KBM-7 (cell line): Measurements from ENCODE around the gene CFAP90.

Experiments used
- DNase-seq: peaks from one replicate; pipeline ENCODE4 v3.0.0-alpha.2; 2015
- in situ Hi-C: fragments of 300-500 bp; cut with MboI; formaldehyde crosslinking; loops from 2 replicates; pipeline ENCODE4 v1.14.3; 2020; ENCODE audit warnings: low sequenced_read_pairs, low pct_unique_long_range_greater_than_20kb, mixed read lengths

CFAP90 gene

GRCh38 chr5:7869474-7870136, 18.7 kb upstream of the CFAP90 start:
- in situ Hi-C loops = no loop called here
- no peak for DNase-seq

- in situ Hi-C loops = no loop called here
These were observed 18.0 kb upstream of the CFAP90 start, which contains the start of the genes FASTKD3 and MTRR for GRCh38 chr5:7868773-7869473. TSS of gene FASTKD3 (minus strand) at chr5:7869031. CDS start at chr5:7868083, 948 bp downstream. TSS of gene MTRR (plus strand) at chr5:7869148. CDS start at chr5:7870795, 1,647 bp downstream.

GRCh38 chr5:7868427-7868772, 17.5 kb upstream of the CFAP90 start:
- in situ Hi-C loops = no loop called here
- DNase-seq = no peak

More at GRCh38 chr5:7868773-7869473, 18.0 kb upstream of the CFAP90 start, which contains the start of the genes FASTKD3 and MTRR:
- DNase-seq = peak; percentile 91

GRCh38 chr5:7867260-7867659, 16.3 kb upstream of the CFAP90 start:
- in situ Hi-C loops = no loop called here
- no peak for DNase-seq

GRCh38 chr5:7866196-7866595, 15.3 kb upstream of the CFAP90 start:
- no peak for DNase-seq
- in situ Hi-C loops = no loop called here

GRCh38 chr5:7857926-7858632, 7.1 kb upstream of the CFAP90 start:
- in situ Hi-C loops = no loop called here
- no peak for DNase-seq

- in situ Hi-C loops = no loop called here
- no peak for DNase-seq
These were observed 6.4 kb upstream of the CFAP90 start for GRCh38 chr5:7857361-7857760.

GRCh38 chr5:7856855-7857254, 5.9 kb upstream of the CFAP90 start:
- peak; percentile 61 for DNase-seq
- in situ Hi-C loops = no loop called here

- in situ Hi-C loops = no loop called here
- DNase-seq = no peak
These were observed 4.7 kb upstream of the CFAP90 start for GRCh38 chr5:7855611-7856010.

GRCh38 chr5:7852988-7853387, 2.1 kb upstream of the CFAP90 start:
- in situ Hi-C loops = no loop called here
- no peak for DNase-seq

- in situ Hi-C loops = no loop called here
These were observed 1.6 kb upstream of the CFAP90 start for GRCh38 chr5:7852542-7852941.

GRCh38 chr5:7851617-7852289, 820 bp upstream of the CFAP90 start:
- in situ Hi-C loops = no loop called here

More at GRCh38 chr5:7852542-7852941, 1.6 kb upstream of the CFAP90 start:
- no peak for DNase-seq

GRCh38 chr5:7851240-7851592, 283 bp upstream of the CFAP90 start:
- DNase-seq = no peak
- in situ Hi-C loops = no loop called here

More at GRCh38 chr5:7851617-7852289, 820 bp upstream of the CFAP90 start:
- no peak for DNase-seq

- in situ Hi-C loops = no loop called here
These were observed 1.1 kb downstream of the CFAP90 start for GRCh38 chr5:7849681-7850394.

GRCh38 chr5:7848296-7848695, 2.6 kb downstream of the CFAP90 start:
- in situ Hi-C loops = no loop called here
- no peak for DNase-seq

More at GRCh38 chr5:7849681-7850394, 1.1 kb downstream of the CFAP90 start:
- DNase-seq = no peak

GRCh38 chr5:7846327-7846726, 4.6 kb downstream of the CFAP90 start:
- no peak for DNase-seq
- in situ Hi-C loops = no loop called here

- in situ Hi-C loops = no loop called here
- DNase-seq = no peak
These were observed 5.4 kb downstream of the CFAP90 start for GRCh38 chr5:7845557-7845956.

- peak; percentile 19 for DNase-seq
- in situ Hi-C loops = no loop called here
These were observed 6.0 kb downstream of the CFAP90 start for GRCh38 chr5:7844901-7845300.

GRCh38 chr5:7842531-7842930, 8.4 kb downstream of the CFAP90 start:
- no peak for DNase-seq
- in situ Hi-C loops = no loop called here
